GM20000 (cell line): ENCODE results near the gene DNAJC12.
"Not testable (repeated sequence)": the region's sequence is repeated elsewhere in the genome, so short reads cannot be mapped to it uniquely, and the experiment has no call there.

Experiments used
- DNase-seq: peaks from one replicate; pipeline ENCODE4 v3.0.0; 2012; ENCODE audit warnings: low spot score
- TF ChIP-seq, protein P1 (sequence below): IDR thresholded peaks from 2 replicates; pipeline ENCODE4 v1.5.1; 2012; ENCODE audit warnings: mild to moderate bottlenecking, control low read depth; ENCODE audit errors: extremely low read depth, missing control alignments

DNAJC12 gene

DNA sequence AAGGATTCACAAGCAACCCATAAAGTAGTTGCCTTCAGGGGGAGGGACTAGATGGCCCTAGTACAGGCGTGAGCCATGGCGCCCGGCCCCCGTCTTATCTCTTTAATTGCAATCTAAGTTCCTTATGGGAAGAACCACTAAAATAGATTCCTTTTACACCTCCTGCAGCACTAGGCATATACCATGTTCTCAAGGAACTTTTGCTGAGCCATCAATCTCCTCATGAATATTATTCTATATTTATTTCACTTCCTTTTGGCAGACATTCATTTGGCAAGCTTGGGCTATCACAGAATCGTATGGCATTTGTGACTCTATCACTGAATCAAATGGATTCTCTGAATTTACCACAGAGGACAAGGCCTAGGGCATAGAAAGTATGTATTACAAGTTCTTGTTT lies 14.8 kb upstream of the DNAJC12 start:
- TF ChIP-seq, protein P1, sequence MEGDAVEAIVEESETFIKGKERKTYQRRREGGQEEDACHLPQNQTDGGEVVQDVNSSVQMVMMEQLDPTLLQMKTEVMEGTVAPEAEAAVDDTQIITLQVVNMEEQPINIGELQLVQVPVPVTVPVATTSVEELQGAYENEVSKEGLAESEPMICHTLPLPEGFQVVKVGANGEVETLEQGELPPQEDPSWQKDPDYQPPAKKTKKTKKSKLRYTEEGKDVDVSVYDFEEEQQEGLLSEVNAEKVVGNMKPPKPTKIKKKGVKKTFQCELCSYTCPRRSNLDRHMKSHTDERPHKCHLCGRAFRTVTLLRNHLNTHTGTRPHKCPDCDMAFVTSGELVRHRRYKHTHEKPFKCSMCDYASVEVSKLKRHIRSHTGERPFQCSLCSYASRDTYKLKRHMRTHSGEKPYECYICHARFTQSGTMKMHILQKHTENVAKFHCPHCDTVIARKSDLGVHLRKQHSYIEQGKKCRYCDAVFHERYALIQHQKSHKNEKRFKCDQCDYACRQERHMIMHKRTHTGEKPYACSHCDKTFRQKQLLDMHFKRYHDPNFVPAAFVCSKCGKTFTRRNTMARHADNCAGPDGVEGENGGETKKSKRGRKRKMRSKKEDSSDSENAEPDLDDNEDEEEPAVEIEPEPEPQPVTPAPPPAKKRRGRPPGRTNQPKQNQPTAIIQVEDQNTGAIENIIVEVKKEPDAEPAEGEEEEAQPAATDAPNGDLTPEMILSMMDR, result no peak

DNA sequence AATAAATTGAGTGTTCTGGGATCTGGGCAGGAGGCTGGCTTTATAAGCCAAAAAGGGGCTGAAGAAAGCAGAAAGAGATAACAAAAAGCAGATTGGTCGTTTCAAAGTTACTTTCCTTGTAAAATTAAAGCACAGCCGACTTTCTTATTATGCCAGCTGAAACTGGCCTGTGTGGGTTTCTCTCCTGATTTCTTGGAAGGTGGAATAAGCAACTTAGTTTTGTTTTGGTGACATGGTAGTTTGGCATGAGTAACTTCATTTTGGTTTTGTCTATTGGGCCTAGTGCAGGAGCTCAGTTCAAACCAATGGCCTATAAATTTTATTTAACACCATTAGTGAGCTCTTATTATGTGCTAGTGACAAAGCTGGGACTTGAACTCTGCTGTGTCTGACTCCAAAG lies 13.2 kb upstream of the DNAJC12 start:
- TF ChIP-seq, protein P1, result no peak
- no peak for DNase-seq

More for the DNA sequence above, 14.8 kb upstream of the DNAJC12 start:
- DNase-seq, result no peak

DNA sequence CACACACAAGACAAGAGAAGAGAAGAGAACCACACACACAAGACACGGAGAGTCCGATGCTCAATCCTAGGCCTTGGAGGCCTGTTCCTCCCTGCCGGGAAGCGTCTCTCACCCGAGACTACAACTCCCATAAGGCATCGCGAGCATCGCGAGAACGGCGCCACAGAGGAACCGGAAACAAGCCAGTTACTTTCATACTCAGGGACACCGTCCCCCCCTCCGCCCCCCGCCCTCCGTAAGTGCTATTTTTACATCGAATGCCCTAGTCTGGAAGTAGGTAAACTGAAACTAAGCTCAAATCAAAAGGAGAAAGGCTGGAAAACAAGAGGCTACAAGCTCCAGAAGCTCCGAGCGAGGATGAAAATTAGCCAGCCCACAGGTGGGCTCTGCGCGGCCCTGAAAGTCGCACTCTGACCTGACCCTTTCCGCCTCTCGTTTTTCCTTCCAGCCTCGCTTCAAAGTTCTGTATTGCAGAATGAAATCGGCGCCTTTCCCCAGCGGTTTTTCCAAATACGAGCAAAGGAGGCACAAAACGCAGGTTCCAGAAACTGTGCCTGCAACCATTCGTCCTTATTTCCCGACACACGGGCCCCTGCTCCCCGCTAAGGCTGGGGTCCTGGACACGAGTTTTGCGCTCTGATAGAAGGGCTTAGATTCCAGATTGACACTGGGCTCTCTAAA lies 11.5 kb upstream of the DNAJC12 start:
- peak; percentile 89 for DNase-seq
- TF ChIP-seq, protein P1, result no peak

DNA sequence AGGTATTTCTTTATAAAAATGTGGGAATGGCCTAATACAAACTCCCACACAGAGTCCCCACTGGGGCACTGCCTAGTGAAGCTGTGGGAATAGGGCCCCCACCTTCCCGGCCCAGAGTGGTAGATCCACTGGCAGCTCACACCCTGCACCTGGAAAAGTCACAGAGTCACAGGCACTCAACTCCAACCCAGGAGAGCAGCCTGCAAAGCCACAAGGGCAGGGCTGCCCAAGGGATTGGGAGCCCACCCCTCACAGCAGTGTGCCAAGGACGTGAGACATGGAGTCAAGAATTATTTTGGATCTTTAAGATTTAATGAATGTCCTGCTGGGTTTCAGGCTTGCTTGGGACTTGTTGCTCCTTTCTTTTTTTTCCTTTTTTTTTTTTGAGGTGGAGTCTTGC lies 5.3 kb upstream of the DNAJC12 start:
- TF ChIP-seq, protein P1, result no peak
- no peak for DNase-seq

DNA sequence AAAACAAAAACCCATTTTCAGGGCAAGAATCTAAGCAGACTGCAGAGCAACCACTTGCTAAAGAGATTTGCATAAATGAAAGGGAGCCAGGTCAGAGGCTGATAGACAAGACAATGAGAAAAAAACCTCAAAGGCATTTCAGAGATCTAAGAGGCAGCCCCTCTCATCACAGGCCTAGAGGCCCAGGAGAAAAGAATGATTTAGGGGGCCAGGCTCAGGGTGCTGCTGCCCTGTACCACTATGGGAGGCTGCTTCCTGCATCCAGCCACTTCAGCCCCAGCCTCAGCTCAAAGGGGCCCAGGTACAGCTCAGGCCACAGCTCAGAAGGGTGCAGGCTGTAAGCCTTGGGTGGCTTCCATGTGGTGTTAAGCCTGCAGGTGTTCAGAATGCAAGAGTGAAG lies 3.7 kb upstream of the DNAJC12 start:
- TF ChIP-seq, protein P1, result no peak

DNA sequence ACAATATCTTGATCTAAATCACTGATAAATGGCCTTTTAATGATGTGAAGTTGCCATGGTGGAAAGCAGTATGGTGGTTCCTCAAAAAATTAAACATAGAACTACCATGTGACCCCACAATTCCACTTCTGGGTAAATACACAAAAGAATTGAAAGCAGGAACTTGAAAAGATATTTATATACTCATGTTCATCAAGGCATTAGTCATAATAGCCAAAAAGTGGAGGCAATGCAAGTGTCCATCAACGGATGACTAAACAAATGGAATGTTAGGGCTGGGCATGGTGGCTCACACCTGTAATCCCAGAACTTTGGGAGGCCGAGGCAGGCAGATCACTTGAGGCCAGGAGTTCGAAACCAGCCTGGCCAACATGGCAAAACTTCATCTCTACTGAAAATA lies 2.0 kb upstream of the DNAJC12 start:
- DNase-seq, result no peak
- TF ChIP-seq, protein P1, result no peak

More for the DNA sequence above, 3.7 kb upstream of the DNAJC12 start:
- DNase-seq, result no peak

DNA sequence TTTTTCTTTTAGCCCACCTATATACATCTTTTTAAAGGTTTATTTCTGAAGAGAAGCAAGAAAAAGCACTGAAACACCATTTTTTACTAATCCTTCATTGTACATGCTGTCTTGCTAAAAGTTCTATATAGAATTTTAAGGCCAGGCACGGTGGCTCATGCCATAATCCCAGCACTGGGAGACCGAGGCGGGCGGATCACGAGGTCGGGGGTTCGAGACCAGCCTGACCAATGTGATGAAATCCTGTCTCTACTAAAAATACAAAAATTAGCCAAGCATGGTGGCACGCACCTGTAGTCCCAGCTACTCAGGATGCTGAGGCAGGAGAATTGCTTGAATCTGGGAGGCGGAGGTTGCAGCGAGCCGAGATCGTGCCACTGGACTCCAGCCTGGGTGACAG lies 1.5 kb upstream of the DNAJC12 start:
- DNase-seq, result not testable (repeated sequence)

DNA sequence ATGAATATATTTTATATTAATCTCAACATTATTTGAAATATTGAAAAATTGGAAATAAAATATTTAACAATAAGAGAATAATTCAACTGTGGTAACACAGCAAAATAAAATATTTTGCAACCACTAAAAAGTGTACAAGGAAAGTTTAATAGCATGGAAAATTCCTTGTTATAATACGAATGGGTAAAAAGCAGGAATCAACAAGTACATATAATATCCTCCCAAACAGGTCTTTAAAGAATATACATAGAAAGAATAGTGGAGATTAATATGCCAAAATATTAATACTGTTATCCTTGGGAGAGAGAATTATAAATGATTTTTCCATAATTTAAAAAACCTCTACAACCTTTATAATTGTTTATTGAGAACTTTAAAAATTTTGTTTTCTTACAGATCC lies 1.0 kb downstream of the DNAJC12 start:
- TF ChIP-seq, protein P1, result no peak
- no peak for DNase-seq
